Sigmoid colon (tissue), 4 donors: ENCODE data around the gene RAB3GAP2.

Source experiments
- CTCF ChIP-seq, 4 experiments: fragments of 450-650 bp in 3 of 4; fragments of 200-600 bp in 1 of 4; IDR thresholded peaks; one replicate each; pipeline ENCODE4 v1.5.1; 2016 to 2019; ENCODE audit warnings: antibody characterized with exemption in 4 of 4, mild to moderate bottlenecking in 3 of 4, moderate library complexity in 2 of 4
- POLR2A ChIP-seq, 2 donors: fragments of 450-650 bp; IDR thresholded peaks; one replicate each; pipeline ENCODE4 v1.6.1; 2016; ENCODE audit warnings: antibody characterized with exemption in 2 of 2, mild to moderate bottlenecking in 2 of 2, moderate library complexity in 2 of 2
- POLR2AphosphoS5 ChIP-seq, 4 donors: sonication (generic); formaldehyde crosslinking; IDR thresholded peaks; one replicate each; pipeline ENCODE4 v1.6.1; 2017; ENCODE audit warnings: antibody characterized with exemption in 4 of 4

GRCh38 chr1:220203816-220204215 is 68.4 kb downstream of the RAB3GAP2 start:
- TF ChIP-seq CTCF (IDR thresholded peaks at IDR 0.05) (no peak), POLR2A (IDR thresholded peaks at IDR 0.05) (no peak), POLR2AphosphoS5 (IDR thresholded peaks at IDR 0.05) (no peak)
